DMS 273 (cell line): Measurements from ENCODE around the gene UBQLN1.
A peak's percentile ranks its signal among the peaks of the same experiment; 100 is the strongest.

Experiments
- DNase-seq: peaks from one replicate; lab custom pipeline; 2025; ENCODE audit not compliant: unreplicated experiment; lab: John Stamatoyannopoulos, UW

Gene UBQLN1

GRCh38 chr9:83691492-83691891, 16.3 kb downstream of the UBQLN1 start:
- DNase-seq: no peak

DNA sequence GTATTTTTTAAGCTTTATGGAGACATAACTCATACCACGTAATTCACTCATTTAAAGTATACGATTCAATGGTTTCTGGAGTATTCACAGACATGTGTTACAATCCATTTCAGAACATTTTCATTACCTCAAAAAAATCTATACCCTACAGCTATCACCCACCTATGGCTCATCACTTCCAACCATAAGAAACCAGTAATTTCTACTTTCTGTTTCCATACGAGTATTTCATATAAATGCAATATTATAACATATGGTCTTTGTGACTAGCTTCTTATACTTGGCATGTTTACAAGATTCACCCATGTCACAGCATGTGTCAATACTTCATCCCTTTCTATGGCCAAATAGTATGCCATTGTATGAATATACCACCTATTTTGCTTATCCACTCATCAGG, 18.8 kb downstream of the UBQLN1 start:
- DNase-seq: no peak

- no peak for DNase-seq
These were observed 26.3 kb downstream of the UBQLN1 start for GRCh38 chr9:83681490-83681889.

DNA sequence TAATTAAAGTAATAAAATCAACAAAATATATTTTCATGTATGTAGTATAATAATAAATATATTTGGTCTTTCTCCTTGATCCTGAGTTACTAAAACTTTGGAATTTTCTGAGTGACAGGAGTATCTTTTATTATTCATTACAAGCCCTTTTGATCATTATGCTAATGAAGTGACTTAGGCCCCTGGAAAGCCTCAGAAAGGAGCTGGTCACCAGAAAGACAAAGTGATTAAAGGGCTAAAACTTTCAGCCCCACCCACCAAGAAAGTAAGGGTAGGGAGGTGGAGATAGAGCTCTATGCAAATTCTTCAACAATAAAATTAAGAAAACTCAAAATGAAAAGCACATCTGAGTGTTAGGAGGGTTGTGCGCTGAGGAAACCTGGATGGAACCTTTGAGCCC, 27.5 kb downstream of the UBQLN1 start:
- no peak for DNase-seq

DNA sequence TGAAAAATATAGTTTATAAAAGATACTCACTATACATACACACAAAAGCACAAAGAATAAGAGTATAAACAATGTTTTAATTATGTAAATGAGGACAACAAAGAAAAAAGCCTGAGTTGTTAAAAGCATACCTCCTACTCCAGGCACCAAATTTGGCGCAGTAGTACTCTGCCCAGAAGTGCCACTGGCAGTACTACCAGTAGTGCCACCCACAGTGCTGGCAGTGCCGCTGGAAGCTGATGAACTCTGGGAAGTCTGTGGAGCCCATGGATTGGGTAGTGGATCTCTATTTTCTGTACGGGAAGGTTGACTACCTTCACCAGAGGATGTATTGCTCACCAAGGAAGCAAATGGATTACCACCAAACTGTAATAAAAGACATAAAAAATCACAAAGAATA, 30.2 kb downstream of the UBQLN1 start:
- no peak for DNase-seq

GRCh38 chr9:83675466-83675865, 32.3 kb downstream of the UBQLN1 start:
- no peak for DNase-seq

GRCh38 chr9:83671451-83671850, 36.3 kb downstream of the UBQLN1 start:
- DNase-seq: no peak

- DNase-seq: no peak
These were observed 37.4 kb downstream of the UBQLN1 start for GRCh38 chr9:83670381-83670780.

DNA sequence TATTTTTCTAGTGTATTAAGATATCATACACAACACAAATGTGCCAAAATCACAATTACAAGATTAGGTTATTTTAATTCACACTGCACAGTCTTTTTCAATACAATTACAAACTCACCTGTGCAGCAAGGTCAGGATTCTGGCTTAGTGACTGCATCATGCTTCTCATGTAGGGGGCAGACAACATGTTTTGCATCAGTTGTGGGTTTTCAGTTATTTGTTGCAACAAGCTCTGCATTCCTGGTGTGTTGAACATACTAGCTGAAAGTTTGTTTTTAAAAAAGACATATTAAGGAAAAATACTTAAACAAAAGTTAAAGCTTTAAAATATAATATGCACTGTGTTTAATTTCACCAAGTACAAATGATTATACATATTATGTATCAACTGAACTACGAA, 38.7 kb downstream of the UBQLN1 start:
- DNase-seq: no peak

- no peak for DNase-seq
These were observed 42.1 kb downstream of the UBQLN1 start for GRCh38 chr9:83665580-83666200.

DNA sequence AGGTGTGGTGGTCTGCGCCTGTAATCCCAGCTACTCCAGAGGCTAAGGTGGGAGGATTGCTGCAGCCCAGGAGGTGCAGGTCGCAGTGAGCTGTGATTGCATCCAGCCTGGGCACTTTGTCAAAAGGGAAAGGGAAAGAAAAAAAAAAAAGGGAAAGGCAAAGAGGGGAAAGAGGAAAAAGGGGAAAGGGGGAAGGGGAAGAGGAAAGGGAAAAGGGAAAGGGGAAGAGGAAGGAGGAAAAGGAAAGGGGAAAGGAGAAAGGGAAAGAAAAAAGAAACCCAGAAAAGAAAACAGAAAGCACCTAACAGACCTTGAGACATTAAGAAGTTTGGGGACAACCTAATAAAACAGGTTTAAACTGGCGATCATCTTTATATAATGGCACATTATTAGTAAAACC, 44.8 kb downstream of the UBQLN1 start:
- no peak for DNase-seq

DNA sequence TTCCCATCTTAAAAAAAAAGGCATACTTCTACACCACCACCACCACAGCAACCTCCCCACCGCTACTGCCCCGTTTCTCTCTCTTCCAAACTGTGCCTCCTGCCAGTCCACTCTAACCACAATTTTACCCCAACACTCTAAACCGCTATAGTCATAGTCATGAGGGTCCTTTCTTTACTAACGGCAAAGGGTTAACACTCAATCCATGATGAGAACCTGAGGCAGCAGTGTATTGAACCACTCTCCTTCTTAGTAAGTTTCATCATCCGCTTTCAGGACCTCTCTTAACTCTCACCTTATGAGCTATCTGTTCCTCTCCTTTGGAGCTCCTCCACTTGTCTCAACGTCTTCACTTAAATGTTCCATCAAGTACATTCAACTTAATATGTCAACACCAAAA, 50.8 kb downstream of the UBQLN1 start:
- DNase-seq: no peak

GRCh38 chr9:83656032-83656680, 51.6 kb downstream of the UBQLN1 start:
- DNase-seq: no peak

GRCh38 chr9:83655433-83655832, 52.3 kb downstream of the UBQLN1 start:
- DNase-seq: no peak

DNA sequence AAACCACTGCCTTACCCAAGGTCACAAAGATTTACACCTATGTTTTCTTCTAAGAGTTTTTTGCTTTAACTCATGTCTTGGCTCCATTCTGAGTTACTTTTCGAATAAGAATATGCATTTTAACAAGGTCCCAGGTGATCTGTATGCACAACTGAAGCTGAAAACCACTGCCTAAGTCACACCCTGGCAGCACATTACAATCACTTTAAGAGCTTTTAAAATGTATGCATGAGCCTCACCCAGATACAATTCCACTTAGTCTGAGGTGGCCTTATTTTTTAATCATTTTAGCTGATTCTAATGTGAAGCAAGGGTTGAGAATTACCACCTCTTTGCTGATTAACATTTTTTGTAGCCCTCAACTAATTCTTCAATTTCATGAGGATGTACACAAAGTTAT, 55.3 kb downstream of the UBQLN1 start:
- no peak for DNase-seq

DNA sequence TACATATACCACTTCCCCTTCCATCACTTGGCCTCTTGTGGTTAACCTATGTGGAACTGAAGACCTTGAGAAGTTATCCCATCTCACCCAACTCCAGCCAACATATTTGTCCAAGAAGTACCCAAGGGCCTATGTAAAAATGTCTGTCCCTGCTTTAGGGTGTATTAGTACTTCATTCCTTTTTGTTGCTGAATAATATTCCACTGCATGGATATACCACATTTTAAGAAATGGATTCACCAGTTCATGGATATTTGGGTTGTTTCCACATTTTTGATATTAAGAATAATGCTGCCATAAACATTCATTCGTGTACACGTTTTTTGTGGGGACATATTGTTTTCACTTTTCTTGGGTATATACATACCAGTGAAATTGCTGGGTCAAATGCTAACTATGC, 56.2 kb downstream of the UBQLN1 start:
- no peak for DNase-seq

DNA sequence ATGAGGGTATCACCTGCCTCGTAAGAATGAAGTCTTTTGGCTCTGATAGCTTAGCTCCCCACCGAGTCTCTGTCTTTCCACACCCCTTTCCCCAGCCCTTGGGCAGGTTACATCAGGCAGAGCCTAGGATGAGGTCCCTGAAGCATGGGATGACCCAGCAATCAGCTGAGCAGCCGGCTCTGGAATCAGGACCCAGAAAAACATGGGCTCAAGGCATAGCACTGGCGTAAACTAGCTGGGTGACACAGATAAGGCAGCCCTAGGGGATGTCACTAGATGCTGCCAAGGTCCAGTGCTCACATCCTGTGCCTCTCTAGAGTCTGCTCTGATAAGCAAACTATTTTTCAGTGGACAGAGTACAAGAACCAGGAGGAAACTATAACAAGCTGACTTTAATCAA, 58.2 kb downstream of the UBQLN1 start:
- peak; percentile 56 for DNase-seq

GRCh38 chr9:83649080-83649479, 58.7 kb downstream of the UBQLN1 start:
- DNase-seq: peak; percentile 81

GRCh38 chr9:83646500-83647239, 61.1 kb downstream of the UBQLN1 start:
- DNase-seq: no peak

DNA sequence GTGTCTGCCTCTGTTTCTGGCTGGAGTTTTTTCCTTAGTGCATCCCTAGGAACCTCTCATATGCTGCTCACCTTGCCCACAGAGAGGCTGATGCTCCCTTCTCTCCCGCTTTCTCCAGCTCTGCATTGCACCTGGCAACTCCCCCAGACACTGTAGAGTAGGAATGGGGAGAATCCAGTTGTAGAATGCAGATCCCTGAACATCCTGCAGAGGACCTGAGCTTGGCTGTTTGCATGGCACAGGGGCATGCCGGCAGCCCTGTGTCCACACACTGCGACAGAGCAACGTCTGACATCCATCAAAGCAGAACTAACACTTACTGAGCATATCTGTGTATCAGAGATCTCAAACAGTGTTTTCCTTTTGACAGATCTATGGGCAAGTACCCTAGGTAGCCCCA, 65.0 kb downstream of the UBQLN1 start:
- DNase-seq: peak; percentile 13

DNA sequence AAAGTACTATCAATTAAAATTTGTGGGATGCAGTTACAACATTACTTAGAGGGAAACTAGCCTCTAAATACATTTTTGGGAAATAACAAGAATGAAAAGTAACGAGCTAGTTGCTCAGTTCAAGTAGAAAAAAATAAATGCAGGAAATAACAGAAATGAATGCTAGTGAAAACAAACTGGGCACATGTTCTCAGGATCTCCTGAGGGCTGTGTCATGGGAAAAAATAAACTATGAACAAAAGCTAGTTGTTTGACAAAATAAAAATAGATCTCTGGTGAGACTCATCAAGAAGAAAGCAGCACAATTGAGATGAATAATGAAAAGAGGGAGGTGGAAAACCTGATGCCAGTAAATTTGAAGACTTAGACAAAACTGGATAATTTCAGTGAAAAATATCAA, 68.5 kb downstream of the UBQLN1 start:
- no peak for DNase-seq

- no peak for DNase-seq
These were observed 70.4 kb downstream of the UBQLN1 start for GRCh38 chr9:83637389-83637788.
